Dermis blood vessel endothelial cell (primary cell): Measurements from ENCODE around the gene VAV2. TPM values are rescaled to one million over a fixed set of nuclear protein-coding genes. Genes with fewer than 3 reads are reported as not detected.
A peak's percentile ranks its signal among the peaks of the same experiment; 100 is the strongest.
"Not testable (repeated sequence)": the region's sequence is repeated elsewhere in the genome, so short reads cannot be mapped to it uniquely, and the experiment has no call there.

Source experiments
- DNase-seq: peaks from one replicate; pipeline ENCODE4 v3.0.0; 2010
- total RNA-seq: library from RNA; depleted of rRNA; stranded (reverse); fragments of >200 nt; gene quantifications from 2 replicates; pipeline ENCODE4 v1.2.3, GENCODE V29; 2014

VAV2 gene
- total RNA-seq, 1 donor from 2014 or later, result 19.6 TPM

DNA sequence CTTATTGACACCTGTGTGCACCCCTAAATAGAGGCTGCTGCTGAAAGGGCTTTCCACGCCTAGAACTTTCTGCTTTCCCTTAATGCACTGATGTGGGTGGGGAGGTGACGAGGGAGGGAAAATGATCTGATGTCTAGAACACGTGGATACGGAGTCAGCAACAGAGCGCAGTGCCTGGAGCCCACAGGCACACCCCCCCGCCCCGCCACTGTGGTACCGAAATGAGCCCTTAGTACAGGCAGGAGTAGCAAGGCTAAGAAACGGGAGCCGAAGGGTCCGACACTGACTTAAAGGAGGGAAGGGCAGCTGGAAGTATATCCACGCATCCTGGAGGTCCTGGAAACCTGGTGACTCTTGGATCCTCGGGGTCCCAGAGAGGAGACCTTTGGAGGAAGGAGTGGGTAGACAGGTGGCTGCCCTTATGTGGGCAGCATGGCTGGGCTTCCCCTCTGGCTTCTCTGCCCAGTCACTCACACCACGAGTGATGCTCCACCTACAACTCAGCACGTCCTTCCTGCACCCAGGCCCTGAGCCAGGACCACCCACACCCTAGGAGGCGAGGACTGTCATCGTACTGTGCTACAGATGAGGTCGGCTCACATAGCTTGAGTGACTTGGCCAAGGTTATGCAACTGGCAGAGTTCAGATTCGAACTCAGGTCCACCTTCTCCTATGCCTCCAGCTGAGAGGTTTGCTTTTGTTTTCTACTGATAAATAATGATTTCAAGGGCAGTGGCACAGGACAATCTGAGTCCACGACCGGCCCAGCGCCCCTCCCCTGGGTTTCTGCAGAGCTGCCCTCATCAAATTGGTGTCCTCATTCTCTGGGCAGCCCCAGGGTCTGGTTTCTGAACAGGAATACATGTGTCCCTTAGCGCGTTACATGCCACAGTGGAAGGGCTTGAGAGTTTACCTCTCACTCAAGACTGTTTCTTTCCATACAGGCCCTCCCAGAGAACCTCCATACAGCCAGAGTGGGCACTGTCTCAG, 4.7 kb upstream of the VAV2 start:
- DNase-seq, result no peak

DNA sequence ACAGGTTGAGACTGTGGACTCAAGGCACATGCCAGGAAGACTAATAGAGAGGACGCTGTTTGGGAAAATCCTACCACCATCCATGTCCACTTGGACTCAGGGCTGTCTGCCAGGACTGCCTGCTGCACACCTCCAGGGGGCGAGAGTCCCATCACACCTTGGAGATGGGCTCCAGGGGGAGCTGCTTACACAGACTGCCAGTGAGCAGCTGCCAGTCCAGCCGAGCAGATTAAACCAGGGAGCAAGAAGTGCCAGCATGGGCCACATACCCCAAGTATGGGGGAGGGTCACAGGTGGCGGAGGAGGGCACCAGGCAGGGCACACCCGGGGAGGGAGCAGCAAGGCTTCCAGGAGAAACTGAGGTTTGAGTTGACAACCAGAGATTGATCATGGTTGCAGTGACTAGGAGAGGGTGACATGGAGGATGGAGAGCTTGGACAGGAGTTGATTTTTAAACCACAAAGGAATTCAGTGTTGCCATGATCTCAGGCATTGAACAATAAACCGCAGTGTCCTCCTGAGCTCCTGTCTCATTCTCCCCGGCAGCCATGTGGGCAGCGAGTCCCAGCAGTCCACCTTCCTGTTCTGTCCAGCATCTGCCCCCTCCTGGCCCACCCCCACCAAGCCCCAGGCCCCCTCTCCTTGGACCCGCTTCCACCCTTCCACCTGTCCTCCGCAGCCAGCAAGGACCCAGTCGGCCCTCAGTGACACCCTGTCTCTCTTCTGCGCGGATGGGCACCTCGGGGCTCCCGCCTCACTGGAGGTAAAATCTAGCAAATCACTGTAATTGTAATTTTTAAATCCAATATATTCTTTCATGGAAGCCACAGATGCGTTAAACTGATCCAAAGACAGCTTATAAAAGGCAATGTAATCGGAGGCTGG, 3.1 kb upstream of the VAV2 start:
- DNase-seq, result no peak

DNA sequence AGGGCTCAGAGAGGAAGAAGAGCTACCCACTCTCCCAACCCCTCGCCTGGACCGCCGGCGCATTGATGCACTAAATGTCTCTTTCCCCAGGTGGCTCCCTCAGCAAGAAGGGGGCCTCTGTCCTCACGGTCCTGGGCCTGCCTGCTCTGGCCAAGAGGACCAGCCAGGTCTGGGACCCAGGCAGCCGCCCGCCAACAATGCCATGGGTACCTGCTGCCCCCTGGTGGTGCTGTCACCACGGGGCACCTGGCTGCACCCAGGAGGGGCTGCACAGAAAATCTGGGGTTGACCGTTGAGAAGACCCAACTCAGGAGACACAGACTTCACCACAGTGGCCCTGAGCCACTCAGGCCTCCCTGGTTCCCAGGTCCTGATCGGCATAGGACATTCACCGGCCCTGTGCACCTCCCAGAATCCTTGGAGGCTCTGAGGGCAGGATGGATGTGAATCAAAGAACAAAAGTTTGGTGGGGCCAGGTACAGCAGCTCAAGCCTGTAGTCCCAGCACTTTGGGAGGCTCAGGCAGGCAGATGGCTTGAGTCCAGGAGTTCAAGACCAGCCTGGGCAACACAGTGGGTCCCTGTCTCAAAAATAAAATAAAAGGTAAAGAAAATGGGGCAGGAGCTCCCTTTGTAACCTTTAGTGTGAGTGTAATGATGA, 2.4 kb upstream of the VAV2 start:
- DNase-seq, result peak; percentile 84

DNA sequence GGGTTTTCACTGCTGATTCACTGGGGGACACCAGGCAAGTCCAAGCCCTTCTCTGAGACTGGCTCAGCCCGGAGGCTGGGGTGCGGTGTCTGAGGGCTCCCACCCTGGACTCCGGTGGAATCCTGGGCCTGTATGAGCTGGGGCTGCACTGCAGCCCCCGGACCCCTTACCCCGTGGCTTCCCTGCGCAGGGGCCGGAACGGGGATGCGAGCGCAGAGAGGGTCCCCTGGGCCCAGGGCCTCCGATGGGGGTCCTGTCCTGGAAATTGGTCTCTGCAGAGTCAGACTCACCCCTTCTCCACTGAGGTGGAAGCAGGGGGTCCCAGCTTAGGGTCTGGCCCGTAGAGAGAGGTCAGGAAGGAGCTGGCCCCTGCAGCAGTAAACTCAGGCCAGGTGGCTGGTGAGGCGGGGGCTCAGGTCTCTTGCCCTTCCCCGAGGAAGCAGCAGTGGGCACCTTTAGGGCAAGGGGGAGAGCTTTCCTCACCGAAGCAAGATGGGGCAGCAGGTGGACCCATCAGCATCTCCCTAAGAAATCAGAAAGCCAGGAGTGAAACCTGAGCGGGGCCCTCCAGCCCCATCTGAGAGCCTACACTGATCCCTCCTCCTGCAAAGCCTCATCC, 1.6 kb upstream of the VAV2 start:
- no peak for DNase-seq

DNA sequence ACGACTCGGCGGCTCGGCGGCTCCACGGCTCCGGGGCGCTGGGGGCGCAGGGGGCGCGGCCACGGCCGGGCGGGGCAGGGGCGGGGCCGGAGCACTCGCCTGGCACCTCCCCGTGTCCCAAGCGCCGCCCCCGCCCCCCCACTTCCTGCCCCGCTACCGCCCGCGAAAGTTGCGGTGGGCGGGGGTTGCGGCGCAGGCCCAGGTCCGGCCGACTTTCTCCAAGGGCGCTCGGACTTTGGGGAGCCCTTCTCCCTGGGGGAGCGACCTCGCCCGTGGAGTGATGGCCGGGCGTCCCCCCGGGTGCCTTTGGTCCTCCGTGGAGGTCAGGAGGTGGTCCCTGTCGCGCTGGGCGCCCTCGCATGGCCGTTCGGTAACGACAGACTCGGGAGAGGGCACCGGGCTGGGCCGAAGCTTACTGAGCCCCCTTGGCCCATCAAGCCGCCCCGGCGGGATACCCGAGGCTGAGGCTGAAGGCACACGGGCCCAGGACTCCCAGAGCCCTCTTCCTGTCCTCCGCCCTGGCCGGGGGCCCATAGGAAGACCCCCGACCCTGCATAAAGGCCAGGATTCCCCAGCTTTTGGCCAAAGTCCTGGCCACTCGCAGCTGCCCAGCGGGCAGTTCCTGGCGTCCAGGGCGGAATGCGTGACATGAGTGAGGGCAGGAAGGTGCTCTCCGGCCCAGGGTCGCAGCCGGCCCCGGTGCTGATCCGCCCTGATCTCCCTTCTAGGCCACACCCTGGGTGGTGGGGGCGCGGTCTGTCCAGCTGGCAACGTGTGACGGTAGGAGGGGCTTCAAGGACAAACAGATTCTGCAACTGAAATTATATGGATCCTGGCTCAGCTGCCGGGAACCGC, 883 bp upstream of the VAV2 start:
- peak; percentile 76 for DNase-seq

DNA sequence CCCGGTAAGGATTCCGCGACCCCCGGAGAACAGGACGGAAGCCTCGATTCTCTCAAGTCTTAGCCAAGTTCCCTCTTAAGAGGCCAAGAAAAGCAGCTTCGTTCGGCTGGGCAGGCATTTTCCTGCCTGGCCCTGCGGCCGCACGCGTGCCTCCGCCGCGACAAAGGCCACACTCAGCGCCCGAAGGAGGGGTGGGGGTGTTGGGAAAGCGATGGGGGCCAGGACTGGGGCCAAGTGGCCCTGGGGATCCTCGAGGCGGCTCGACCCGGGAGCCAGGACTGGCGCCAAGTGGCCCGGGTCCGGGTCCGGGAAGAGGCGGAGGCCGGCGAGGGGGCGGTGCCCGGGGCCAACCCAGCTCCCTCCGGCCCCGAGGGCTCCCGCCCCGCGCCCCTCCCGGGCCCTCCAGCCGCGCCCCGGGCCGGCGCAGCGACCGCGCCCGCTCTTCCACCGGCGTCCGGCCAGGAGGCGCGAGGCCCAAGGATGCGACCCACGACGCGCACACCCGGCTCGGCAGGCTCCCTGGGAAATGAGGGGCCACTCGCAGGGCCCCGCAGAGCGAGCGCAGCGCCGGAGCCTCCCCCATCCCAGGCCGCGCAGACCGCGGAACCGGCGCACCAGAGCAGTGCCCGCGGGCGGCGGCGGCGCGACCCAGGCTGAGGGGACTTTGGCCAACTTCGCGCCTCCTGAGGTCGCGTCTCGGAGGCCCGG, 756 bp downstream of the VAV2 start:
- DNase-seq, result peak; percentile 36

DNA sequence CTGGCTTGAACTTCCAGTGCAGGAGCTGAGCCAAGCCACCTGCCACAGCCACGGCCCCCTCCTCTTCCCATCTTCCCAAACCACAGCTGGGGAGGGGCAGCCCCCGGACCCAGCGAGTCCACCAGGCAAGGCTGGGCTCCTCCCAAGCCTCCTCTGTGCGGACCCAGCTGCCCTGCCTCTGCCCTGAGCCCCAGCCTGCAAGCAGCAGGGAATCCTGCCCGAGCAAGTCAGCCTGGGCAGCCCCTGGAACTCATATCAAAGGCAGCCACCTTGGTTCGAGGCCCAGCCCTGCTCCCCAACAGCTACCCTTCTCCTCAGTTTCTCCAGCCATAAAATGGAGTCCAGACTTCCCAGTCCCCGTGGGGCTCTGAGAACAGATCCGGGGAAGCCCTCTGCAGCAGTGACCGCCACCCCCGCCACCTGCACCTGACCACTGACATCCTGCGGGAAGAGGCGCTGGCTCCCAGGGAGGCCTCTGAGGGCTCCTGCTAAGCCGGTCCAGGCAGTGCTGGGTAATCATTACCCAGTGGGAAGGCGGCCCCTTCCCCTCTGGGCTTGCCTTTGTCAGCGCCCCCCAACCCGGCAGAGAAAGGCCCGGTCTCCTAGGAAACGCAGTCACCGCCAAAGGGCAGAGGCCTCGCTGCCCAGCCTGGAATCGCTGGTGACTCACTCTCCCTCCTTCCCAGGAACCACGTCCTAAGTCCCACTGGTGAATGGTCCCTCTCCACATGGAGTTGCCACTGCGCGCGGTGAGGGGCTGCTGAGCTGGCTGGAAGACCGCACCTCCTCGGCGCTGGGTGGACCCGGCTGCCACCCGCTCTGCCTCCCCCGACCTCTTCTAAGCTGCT, 1.5 kb downstream of the VAV2 start:
- peak; percentile 80 for DNase-seq

DNA sequence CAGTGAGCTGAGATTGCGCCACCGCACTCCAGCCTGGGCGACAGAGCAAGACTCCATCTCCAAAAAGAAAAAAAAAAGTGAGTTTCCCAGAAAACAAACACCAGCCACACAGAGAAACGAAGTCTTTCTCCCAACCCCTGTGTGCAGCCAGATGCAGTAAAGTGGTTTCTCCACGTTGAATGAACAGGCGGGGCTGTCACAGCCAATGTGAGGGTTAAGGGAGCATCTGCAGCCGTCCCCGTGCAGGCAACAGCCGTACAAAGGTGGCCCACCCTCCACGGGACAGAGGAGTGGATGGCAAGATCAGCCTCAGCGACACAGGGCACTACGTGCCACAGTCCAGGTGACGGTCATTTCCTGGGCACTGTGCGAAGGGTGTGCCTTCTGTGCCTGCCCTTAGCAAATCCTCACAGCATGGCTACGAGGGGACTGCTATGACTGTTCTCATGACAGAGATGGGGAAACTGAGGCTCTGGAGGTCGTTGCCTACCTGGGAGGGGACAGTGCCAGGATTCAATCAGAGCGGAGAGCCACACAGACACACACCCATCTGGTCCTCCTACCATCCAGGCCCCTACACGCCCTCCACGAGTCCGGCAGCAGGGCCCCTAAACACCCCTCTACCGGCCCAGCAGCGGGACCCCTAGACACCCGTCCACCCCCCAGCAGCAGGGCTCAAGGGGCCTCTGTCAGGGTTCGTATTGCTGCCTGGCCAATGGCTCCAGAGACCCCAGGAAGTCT, 2.3 kb downstream of the VAV2 start:
- DNase-seq, result no peak

DNA sequence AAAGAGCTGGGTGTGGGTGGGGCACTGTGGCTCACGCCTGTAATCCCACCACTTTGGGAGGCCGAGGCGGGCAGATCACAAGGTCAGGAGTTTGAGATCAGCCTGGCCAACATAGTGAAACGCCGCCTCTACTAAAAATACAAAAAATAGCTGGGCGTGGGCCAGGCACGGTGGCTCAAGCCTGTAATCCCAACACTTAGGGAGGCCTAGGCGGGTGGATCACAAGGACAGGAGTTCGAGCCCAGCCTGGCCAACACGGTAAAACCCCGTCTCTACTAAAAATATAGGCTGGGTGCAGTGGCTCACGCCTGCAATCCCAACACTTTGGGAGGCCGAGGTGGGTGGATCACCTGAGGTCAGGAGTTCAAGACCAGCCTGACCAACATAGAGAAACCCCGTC, 3.4 kb downstream of the VAV2 start:
- not testable (repeated sequence) for DNase-seq

DNA sequence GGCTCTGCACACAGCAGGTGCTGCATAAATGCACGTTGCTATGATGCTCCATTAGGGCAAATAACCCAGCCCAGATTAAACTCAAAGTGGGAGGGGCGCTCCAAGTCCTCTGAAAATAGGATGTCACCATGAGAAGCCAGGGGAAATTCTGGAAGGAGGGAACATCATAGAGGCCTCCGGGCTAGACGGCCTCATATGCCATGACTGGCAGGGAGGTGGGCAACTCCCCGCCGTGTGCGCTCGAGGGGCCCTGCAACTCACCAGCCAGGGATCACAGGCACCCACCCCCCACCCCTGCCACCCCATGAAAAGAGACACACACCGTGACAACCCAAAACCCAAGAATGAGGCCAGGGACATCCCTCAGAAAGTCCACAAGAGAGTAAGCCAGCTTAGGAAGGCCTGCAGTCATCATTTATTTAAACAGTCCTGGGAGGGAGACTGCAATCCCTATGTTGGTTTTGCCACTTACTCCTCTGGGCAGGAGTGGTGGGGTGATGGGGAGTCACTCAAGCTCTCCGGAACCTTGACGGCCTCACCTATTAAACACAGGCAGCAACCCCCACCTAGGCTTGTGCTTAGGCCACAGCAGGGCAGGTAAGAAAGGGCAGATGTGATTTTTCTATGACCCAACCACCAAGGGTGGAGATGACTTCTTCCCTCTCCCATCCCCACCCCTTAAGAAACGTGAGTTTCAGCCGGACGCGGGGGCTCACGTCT, 4.0 kb downstream of the VAV2 start:
- no peak for DNase-seq

DNA sequence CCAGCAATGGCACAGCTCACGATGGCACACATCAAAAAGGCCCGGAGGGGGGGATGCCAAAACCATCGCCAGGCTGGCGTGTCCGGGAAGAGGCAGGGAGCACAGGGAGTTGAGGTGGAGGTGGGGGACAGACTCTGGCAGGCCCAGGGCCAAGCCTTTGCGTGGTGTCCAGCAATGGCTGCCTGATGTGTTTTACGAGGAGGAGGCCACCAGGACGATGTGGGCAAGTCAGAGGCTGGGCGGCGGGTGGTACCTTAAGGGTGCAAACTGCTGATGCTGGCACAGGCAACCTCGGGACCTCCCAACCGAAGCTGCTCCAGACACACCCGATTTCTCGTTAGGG, 4.7 kb downstream of the VAV2 start:
- no peak for DNase-seq

DNA sequence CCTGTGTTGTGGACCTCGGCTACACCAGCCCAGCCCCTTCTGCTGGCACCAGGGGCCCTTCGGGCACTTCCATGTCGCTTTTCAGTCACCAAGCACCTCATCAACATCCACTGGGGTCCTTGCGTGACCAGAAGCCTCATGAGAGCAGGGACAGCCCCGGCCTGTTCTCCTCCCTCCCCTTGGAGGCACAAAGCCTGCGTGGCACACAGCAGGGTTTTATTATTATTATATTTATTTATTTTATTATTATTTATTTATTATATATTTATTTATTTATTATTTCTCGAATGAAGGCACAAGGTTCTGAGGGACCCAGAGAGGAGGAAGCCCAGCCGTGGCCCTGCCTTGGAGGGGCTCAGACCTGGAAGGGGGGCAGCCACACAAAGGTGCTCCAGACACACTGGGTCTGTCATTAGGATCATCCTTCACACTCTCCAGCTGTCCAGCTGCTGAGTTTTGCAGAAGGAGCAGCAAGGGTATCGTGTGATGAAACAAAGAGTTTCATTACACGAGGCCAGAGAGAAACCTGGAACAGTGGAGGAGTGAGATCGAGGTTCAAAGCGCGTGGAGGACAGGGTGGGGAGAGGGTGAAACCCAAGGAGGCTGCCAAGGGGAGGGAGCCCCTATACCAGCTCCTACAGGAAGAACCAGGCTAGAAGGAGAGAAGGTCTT, 5.2 kb downstream of the VAV2 start:
- no peak for DNase-seq

DNA sequence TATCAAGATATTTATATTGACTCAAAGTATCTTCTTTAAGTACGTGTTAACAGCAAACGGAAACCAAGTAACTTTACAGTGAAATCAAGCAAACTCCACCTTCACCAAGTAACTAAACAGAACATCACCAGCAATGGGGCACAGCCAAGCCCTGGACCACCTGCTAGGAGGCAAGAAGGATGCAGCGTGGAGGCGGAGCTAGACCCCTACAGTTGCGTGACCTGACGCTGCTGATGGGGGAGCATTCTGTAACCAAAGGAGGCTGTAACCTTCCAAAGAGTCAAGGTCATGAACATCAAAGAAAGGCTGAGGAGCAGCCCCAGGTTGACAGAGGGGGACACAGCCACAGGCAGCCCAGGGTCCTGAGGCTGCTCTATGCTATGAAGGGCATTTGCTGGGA, 6.1 kb downstream of the VAV2 start:
- no peak for DNase-seq

DNA sequence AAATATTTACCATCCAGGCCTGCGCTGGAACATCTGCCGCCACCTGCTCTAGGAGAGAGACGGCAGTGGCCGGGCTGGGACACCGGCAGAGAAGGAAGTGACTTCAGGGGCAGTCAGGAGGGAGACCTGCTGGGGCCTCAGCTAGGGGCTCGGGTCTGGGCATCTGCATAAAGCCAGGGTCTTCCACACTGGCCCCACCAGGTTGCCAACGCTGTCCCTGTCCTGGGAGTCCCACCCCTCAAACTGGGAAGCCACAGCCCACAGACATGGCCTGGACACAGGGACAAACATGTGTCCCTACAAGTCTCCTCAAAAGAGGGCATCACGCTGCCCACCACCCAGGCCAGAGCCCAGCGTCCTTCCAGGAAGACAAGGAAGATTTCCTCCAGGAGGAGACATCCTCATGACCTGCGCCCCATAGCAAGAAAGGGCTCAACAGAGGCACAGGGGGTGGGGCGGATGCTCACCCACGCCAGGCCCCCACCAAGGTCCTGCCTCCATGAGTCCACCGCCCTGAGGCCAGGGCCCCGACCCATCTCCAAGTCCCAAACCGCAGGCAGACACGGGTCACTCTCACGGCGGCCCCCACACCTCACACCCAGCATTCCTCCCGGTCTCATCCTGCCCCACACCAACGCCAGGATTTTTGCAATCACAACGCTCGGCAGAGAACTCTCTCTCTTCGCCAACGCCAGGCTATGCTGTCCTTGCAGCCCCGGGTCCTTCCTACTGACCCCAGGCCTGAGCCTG, 9.0 kb downstream of the VAV2 start:
- DNase-seq, result no peak

DNA sequence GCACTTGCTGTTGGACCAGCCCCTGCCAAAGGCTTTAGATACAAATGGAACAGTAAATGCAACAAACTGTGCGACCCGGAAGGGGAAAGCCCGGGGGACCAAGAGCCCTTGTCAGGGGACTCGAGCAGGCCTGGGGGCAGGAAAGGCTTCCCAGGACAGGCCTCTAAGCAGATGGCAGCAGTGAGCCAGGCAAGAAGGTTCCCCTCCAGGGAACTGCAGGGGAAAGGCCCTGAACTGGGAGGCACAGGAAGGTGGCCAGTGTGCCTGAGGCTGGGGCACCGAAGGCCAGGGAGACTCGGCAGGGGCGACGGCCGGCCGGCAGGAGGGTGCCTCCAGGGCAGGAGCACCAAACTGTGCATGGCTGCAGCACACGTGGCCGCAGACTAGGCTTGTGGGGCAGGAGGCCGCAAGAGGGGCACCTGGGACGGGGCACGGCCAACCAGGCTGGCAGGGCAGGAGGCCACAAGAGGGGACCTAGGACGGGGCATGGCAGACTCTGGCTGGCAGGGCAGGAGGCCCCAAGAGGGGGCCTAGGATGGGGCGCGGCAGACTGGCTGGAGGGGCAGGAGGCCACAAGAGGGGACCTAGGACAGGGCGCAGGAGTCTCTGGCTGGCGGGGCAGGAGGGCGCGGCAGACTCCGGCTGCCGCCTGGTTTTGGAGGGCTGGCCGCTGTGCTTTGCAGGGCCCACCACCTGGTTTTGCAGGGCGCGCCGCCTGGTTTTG, 10.0 kb downstream of the VAV2 start:
- DNase-seq, result no peak

DNA sequence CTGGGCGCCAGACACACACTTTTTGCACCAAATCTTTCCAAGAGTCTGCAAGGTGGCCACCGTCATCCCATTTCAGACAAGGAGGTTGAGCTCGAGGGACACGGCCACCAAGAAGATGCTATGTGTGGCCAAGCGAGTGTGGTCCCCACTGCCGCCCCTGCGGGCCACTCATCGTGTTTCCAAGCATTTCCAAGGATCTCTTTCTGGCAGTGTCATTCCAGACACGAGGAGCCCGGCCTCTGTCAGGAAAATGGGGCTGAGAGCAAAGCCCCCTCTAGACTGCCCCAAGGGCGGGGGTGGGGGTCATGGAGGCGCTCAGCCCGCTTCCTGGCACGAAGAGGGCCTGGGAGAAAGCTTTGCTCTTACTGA, 10.6 kb downstream of the VAV2 start:
- DNase-seq, result no peak
